NOMO-1 treated with DMSO at 0.1 percent for 48 hours (cell line): Measurements from ENCODE around the gene CHRD.
"Not testable (repeated sequence)": the region's sequence is repeated elsewhere in the genome, so short reads cannot be mapped to it uniquely, and the experiment has no call there.

ENCODE experiments used
- DNase-seq: peaks from one replicate; lab custom pipeline; 2025; ENCODE audit not compliant: unreplicated experiment; lab: John Stamatoyannopoulos, UW

CHRD gene

DNA sequence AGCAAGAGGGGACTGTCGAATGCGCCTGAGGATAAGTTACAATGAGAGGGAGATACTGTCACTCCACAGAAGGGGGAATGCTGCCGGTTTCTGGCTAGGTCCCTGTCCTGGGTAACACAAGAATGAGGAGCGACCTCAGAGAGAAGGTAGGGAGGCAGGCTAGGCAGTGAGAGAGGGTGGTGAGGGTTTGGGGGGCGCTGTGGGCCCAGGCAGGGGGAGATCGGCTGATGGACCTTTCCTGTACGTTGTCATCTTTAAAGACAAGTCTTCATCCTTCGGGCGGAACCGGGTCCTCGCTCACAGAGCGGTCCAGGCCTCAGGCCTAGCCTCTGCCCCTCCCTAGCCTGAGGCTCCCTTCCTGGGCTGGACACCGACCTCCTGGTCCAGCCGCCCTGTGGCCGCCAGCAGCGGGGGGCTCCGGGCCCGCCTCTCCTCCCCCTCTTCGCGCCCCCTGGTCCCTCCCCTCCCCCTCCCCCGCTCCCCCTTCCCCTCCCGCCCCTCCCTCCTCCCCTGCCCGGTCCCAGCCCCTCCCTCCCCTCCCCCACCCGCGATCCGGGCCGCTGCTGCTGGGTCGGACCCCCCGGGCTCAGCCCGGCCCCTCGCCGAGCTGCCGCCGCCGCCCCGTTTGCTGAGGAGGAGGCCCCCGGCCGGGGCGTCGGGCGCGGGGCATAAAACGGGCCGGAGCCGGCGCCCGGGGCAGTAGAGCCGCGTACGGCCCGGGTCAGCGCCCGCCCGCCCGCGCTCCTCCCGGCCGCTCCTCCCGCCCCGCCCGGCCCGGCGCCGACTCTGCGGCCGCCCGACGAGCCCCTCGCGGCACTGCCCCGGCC, at the start of gene CHRD:
CHRD (plus strand) TSS at position 697 of the 827 bp plus-strand sequence. CDS start 265 bp downstream, outside the sequence.
- DNase-seq, result no peak

DNA sequence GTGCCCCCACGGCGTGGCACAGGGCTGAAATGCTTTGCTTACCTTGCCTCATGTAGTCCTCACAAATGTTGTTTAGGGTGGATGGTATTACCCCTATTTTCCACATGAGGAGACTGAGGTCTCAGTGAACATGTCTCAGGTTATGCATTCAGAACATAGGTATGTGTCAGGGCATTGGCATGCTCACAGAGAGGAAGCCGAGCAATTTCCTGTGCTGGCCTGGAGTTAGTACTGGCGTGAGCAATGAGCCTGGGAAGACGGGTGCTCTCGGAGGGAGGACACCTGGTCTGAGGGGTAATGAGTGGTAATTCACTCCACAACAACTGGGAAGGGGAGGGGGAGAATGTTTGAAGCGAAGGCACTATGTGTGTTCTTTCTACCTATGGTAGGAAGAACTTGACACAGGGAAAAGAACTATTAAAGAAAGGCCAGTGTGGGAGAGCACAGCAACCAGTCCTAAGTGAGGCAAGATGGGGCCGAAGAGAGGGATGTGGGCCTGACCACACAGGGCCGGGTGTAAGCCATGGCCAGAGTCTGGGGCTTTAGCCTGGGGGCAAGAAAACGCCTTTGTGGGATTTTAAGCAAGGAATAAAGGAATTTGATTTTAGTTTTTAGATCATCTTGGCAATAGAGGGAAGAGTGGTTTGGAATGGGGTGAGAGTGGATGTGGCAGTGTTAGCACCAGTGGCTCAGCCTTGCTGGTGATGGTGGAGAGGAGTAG, 47.3 kb upstream of the CHRD start:
- no peak for DNase-seq

GRCh38 chr3:184333190-184333589, 46.7 kb upstream of the CHRD start:
- DNase-seq, result no peak

- DNase-seq, result no peak
These were observed 46.2 kb upstream of the CHRD start for GRCh38 chr3:184333700-184334099.

DNA sequence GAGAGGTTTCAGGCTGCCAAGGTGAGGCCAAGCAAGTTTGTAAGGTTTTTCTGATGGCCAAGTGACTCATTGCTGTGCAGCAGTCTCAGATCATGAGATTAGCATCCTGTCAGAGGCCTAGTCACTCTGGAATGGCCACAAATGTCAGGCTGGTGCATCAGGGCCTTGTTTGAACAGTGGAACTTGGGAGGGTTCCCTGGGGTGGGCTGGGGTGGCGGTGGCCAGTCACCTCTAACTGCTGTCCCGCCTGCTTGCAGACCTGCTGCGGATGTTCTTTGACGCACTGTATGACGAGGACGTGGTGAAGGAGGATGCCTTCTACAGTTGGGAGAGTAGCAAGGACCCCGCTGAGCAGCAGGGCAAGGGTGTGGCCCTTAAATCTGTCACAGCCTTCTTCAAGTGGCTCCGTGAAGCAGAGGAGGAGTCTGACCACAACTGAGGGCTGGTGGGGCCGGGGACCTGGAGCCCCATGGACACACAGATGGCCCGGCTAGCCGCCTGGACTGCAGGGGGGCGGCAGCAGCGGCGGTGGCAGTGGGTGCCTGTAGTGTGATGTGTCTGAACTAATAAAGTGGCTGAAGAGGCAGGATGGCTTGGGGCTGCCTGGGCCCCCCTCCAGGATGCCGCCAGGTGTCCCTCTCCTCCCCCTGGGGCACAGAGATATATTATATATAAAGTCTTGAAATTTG, 45.2 kb upstream of the CHRD start:
- DNase-seq, result no peak

- DNase-seq, result no peak
These were observed 44.6 kb upstream of the CHRD start for GRCh38 chr3:184335291-184335660.

GRCh38 chr3:184335661-184336546, 44.0 kb upstream of the CHRD start:
- peak; percentile 59 for DNase-seq

- peak; percentile 21 for DNase-seq
These were observed 43.1 kb upstream of the CHRD start for GRCh38 chr3:184336547-184337398.

DNA sequence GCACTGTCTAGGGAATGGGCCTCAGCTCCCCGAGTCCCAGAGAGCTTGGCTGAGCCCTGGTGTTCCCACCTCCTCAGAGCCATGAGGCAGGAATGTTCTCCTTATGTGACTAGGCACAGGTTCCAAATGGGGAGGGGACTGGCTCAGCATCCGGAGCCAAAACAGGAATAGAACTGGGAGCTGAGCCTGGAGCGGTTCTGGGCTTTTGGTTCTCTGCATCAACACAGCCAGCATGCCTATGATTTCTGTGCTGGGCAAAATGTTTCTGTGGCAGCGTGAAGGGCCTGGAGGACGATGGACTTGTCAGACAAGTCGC, 42.5 kb upstream of the CHRD start, which contains the start of gene FAM131A:
FAM131A (plus strand) TSS at position 202 of the 316 bp plus-strand sequence; CDS start at position 233, 31 bp downstream.
- DNase-seq, result no peak

GRCh38 chr3:184337981-184338380, 41.9 kb upstream of the CHRD start:
- no peak for DNase-seq

DNA sequence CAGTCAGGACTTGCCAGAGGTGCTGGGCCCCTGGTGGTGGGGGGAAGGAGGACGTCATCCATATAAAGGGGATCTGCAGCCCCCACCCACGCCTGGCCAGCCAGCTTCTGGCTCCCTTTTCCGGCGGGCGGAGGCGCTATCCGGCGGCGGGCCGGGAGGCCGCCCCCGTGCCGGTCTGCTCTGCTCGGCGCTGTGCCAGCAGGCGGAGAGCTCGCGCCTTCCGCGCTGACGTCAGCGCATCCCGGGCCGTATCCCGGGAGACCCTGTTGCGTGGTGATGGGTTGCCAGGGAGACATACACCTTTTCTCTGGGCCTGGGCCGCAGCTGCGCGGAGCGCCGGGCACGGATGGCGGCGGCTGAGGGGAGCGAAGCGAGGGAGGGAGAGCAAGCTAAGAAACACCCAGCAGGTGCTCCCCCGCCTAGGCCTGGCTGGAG, 41.3 kb upstream of the CHRD start:
- no peak for DNase-seq

GRCh38 chr3:184339001-184339400, 40.9 kb upstream of the CHRD start:
- no peak for DNase-seq

- DNase-seq, result not testable (repeated sequence)
These were observed 40.3 kb upstream of the CHRD start for GRCh38 chr3:184339451-184340135.

GRCh38 chr3:184341925-184342324, 37.9 kb upstream of the CHRD start:
- DNase-seq, result no peak

DNA sequence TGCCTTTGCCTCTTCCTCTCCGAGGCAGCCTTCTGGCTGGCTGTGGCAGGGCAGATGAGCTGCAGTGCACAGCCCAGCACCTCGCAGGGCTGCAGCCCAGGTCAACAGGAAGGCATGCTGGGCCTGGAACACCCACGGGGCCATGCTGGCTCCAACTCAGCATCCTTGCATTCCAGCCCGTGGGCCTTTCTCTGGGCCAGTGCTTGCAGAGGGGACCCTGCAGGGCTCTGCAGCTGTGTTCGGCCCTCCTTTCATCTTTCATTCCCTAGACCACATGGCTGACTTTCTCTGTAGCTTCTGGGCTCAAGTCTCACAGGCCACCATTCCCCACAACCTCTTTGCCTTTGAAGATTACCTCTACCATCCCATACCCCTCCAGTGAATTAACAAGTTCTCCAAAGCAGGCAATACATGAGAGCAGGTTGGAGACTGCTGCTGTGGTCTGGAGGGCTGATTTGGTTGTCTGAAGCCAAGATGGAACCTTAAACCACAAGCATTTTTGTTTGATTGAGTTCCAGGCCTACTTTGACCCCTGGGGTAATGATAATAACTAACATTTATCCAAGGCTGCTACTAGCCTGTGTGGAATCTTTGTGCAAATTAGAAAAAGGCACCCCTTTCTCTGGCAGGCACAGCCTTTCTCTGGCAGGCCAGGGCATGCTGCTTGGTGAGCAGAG, 36.5 kb upstream of the CHRD start:
- no peak for DNase-seq

- no peak for DNase-seq
These were observed 35.1 kb upstream of the CHRD start for GRCh38 chr3:184344579-184345316.

DNA sequence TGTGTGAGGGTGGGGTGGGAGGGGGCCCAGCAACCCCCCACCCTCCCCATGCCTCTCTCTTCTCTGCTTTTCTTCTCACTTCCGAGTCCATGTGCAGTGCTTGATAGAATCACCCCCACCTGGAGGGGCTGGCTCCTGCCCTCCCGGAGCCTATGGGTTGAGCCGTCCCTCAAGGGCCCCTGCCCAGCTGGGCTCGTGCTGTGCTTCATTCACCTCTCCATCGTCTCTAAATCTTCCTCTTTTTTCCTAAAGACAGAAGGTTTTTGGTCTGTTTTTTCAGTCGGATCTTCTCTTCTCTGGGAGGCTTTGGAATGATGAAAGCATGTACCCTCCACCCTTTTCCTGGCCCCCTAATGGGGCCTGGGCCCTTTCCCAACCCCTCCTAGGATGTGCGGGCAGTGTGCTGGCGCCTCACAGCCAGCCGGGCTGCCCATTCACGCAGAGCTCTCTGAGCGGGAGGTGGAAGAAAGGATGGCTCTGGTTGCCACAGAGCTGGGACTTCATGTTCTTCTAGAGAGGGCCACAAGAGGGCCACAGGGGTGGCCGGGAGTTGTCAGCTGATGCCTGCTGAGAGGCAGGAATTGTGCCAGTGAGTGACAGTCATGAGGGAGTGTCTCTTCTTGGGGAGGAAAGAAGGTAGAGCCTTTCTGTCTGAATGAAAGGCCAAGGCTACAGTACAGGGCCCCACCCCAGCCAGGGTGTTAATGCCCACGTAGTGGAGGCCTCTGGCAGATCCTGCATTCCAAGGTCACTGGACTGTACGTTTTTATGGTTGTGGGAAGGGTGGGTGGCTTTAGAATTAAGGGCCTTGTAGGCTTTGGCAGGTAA, 34.3 kb upstream of the CHRD start:
- DNase-seq, result peak; percentile 19
